Mesenchymal stem cell (in vitro differentiated cells and primary cell): ENCODE measurements around the gene PDE1A.

Experiments used
- DNase-seq: peaks from one replicate; pipeline ENCODE4 v3.0.0-alpha.2; 2013
- H2AFZ ChIP-seq: one replicate; pipeline ENCODE4 v1.6.1; 2013; ENCODE audit warnings: low read depth, mild to moderate bottlenecking, control low read depth, inconsistent platforms, low read length, moderate library complexity
- H2AK5ac ChIP-seq: 2 replicates; pipeline ENCODE4 v1.6.1; 2013; ENCODE audit warnings: low read length, moderate library complexity, mild to moderate bottlenecking, inconsistent platforms; ENCODE audit not compliant: severe bottlenecking
- H2BK120ac ChIP-seq: one replicate; pipeline ENCODE4 v1.6.1; 2013; ENCODE audit warnings: low read depth, mild to moderate bottlenecking, inconsistent platforms, low read length, moderate library complexity
- H2BK12ac ChIP-seq, 2 experiments: one replicate each; pipeline ENCODE4 v1.6.1; 2013; ENCODE audit warnings: inconsistent platforms in 2 of 2, low read length in 2 of 2, mild to moderate bottlenecking in 2 of 2, moderate library complexity in 2 of 2, control low read depth in 1 of 2
- H2BK15ac ChIP-seq: one replicate; pipeline ENCODE4 v1.6.1; 2013; ENCODE audit warnings: mild to moderate bottlenecking, low read depth, inconsistent platforms; ENCODE audit not compliant: poor library complexity, severe bottlenecking
- H2BK5ac ChIP-seq: 2 replicates; pipeline ENCODE4 v1.6.1; 2013; ENCODE audit warnings: low read depth, mild to moderate bottlenecking, low read length, control low read depth, inconsistent platforms; ENCODE audit not compliant: poor library complexity, severe bottlenecking
- H3K14ac ChIP-seq, 2 experiments: one replicate each; pipeline ENCODE4 v1.6.1; 2013; ENCODE audit warnings: inconsistent platforms in 2 of 2, low read length in 2 of 2, control low read depth in 1 of 2, mild to moderate bottlenecking in 1 of 2, moderate library complexity in 1 of 2
- H3K18ac ChIP-seq, 2 experiments: one replicate each; pipeline ENCODE4 v1.6.1; 2013; ENCODE audit warnings: inconsistent platforms in 2 of 2, low read length in 2 of 2, control low read depth in 1 of 2, low read depth in 1 of 2, mild to moderate bottlenecking in 1 of 2
- H3K23ac ChIP-seq, 2 experiments: one replicate each; pipeline ENCODE4 v1.6.1; 2013; ENCODE audit warnings: inconsistent platforms in 2 of 2, low read length in 2 of 2, mild to moderate bottlenecking in 2 of 2, moderate library complexity in 2 of 2, control low read depth in 1 of 2
- H3K27ac ChIP-seq: 2 replicates; pipeline ENCODE4 v1.5.1; 2013; ENCODE audit warnings: mild to moderate bottlenecking, moderate library complexity, low read length, control low read depth, inconsistent platforms; ENCODE audit not compliant: poor library complexity, severe bottlenecking
- H3K27me3 ChIP-seq, 2 experiments: 2 replicates each; pipeline versions ENCODE4 v1.6.1 to v1.7.0; 2013; ENCODE audit warnings: low read length in 2 of 2, mild to moderate bottlenecking in 2 of 2, moderate library complexity in 2 of 2, control low read depth in 1 of 2, inconsistent platforms in 1 of 2; ENCODE audit not compliant: control insufficient read depth in 1 of 2, insufficient read depth in 1 of 2
- H3K36me3 ChIP-seq, 2 experiments: 2 replicates each; pipeline versions ENCODE4 v1.6.1 to v1.7.0; 2013; ENCODE audit warnings: low read length in 2 of 2, control low read depth in 1 of 2, inconsistent platforms in 1 of 2, low read depth in 1 of 2, mild to moderate bottlenecking in 1 of 2; ENCODE audit not compliant: insufficient read depth in 2 of 2, control insufficient read depth in 1 of 2
- H3K4ac ChIP-seq, 2 experiments: one replicate each; pipeline ENCODE4 v1.6.1; 2013; ENCODE audit warnings: inconsistent platforms in 2 of 2, low read length in 2 of 2, mild to moderate bottlenecking in 2 of 2, moderate library complexity in 2 of 2, control low read depth in 1 of 2, low read depth in 1 of 2
- H3K4me1 ChIP-seq: 2 replicates; pipeline ENCODE4 v1.6.1; 2013; ENCODE audit warnings: low read depth, low read length, control low read depth; ENCODE audit not compliant: control insufficient read depth, insufficient read depth
- H3K4me2 ChIP-seq: 2 replicates; pipeline ENCODE4 v1.6.1; 2013; ENCODE audit warnings: low read length, mild to moderate bottlenecking, inconsistent platforms; ENCODE audit not compliant: poor library complexity, severe bottlenecking
- H3K4me3 ChIP-seq, 2 experiments: 2 replicates each; pipeline versions ENCODE4 v1.5.1 to v1.7.0; 2013; ENCODE audit warnings: low read length in 2 of 2, mild to moderate bottlenecking in 2 of 2, control low read depth in 1 of 2, low read depth in 1 of 2; ENCODE audit not compliant: insufficient read depth in 1 of 2
- H3K79me1 ChIP-seq: replicated peaks from 2 replicates; pipeline ENCODE4 v1.6.1; 2013; ENCODE audit warnings: mild to moderate bottlenecking, control low read depth, low read length, inconsistent platforms; ENCODE audit not compliant: poor library complexity, severe bottlenecking
- H3K9ac ChIP-seq: 2 replicates; pipeline ENCODE4 v1.7.0; 2013; ENCODE audit warnings: mild to moderate bottlenecking, low read length, moderate library complexity
- H3K9me3 ChIP-seq: 2 replicates; pipeline ENCODE4 v1.7.0; 2013; ENCODE audit warnings: mild to moderate bottlenecking, low read length; ENCODE audit not compliant: control insufficient read depth
- H4K8ac ChIP-seq: one replicate; pipeline ENCODE4 v1.6.1; 2013; ENCODE audit warnings: inconsistent platforms, mild to moderate bottlenecking, low read length, moderate library complexity
- H4K91ac ChIP-seq: one replicate; pipeline ENCODE4 v1.6.1; 2013; ENCODE audit warnings: mild to moderate bottlenecking, low read length, inconsistent platforms
- WGBS: methylation state at CpG from one replicate; pipeline ENCODE4 v1.1.7; 2013; ENCODE audit warnings: mixed read lengths; 5-methylcytosine and 5-hydroxymethylcytosine counted together

Gene PDE1A

GRCh38 chr2:182240862-182241371 lies 185.9 kb downstream of the PDE1A start:
- Histone ChIP-seq H3K4me2 (no peak overlapping the region), H3K23ac (no peak overlapping the region), H2BK120ac (no peak overlapping the region), H3K4ac (peak overlapping the region in 1 of 2 experiments; percentile 41), H3K27me3 (no peaks in the 10 kb centered on the region), H2AFZ (no peak overlapping the region), H2BK15ac (no peak overlapping the region), H3K9ac (no peak overlapping the region), H2BK5ac (no peak overlapping the region), H3K18ac (peak overlapping the region in 1 of 2 experiments; percentile 40), H2AK5ac (no peak overlapping the region), H3K14ac (no peak overlapping the region), H3K36me3 (peaks cover 0 to 7% of the 10 kb centered on the region in 2 experiments), H4K91ac (no peak overlapping the region), H3K4me1 (no peaks in the 10 kb centered on the region), H3K79me1 (no peaks in the 10 kb centered on the region), H3K4me3 (no peak overlapping the region), H3K9me3 (no peaks in the 10 kb centered on the region), H2BK12ac (no peak overlapping the region), H3K27ac (no peak overlapping the region), H4K8ac (no peak overlapping the region)
- DNase-seq = peak; percentile 42
- WGBS = 48% methylated on average over 5 of the region's 5 CpGs

- H3K18ac ChIP-seq = no peak overlapping the region
- H3K23ac ChIP-seq = no peak overlapping the region
- H3K79me1 ChIP-seq = no peaks in the 10 kb centered on the region
- no peak overlapping the region for H2BK5ac ChIP-seq
- DNase-seq = no peak
- no peak overlapping the region for H2BK12ac ChIP-seq
- peaks cover 0 to 2% of the 10 kb centered on the region in 2 experiments for H3K36me3 ChIP-seq
- no peak overlapping the region for H3K4me3 ChIP-seq
- H2BK120ac ChIP-seq = no peak overlapping the region
- H3K9me3 ChIP-seq = no peaks in the 10 kb centered on the region
- no peak overlapping the region for H2AK5ac ChIP-seq
- no peak overlapping the region for H3K4me2 ChIP-seq
- no peak overlapping the region for H3K4ac ChIP-seq
- no peak overlapping the region for H3K27ac ChIP-seq
- no peaks in the 10 kb centered on the region for H3K4me1 ChIP-seq
- H4K91ac ChIP-seq = no peak overlapping the region
- H3K14ac ChIP-seq = no peak overlapping the region
- no peaks in the 10 kb centered on the region for H3K27me3 ChIP-seq
- H2BK15ac ChIP-seq = no peak overlapping the region
- H2AFZ ChIP-seq = no peak overlapping the region
- no peak overlapping the region for H3K9ac ChIP-seq
- no peak overlapping the region for H4K8ac ChIP-seq
These were observed 196.3 kb downstream of the PDE1A start for GRCh38 chr2:182230561-182230960.

- no peak overlapping the region for H2BK120ac ChIP-seq
- peaks cover 0 to 8% of the 10 kb centered on the region in 2 experiments for H3K36me3 ChIP-seq
- H3K23ac ChIP-seq = no peak overlapping the region
- no peak overlapping the region for H3K18ac ChIP-seq
- H3K4me2 ChIP-seq = peak overlapping the region; percentile 3
- H3K9ac ChIP-seq = peak overlapping the region; percentile 79
- no peak overlapping the region for H2AK5ac ChIP-seq
- no peak overlapping the region for H2BK15ac ChIP-seq
- H4K91ac ChIP-seq = no peak overlapping the region
- no peak overlapping the region for H3K14ac ChIP-seq
- peak overlapping the region; percentile 23 for H3K27ac ChIP-seq
- H2BK5ac ChIP-seq = no peak overlapping the region
- H3K27me3 ChIP-seq = no peaks in the 10 kb centered on the region
- no peaks in the 10 kb centered on the region for H3K9me3 ChIP-seq
- no peak overlapping the region for H2BK12ac ChIP-seq
- WGBS = no CpG with 5 or more reads among the region's 2 CpGs
- no peak for DNase-seq
- peak overlapping the region in 1 of 2 experiments; percentile 60 for H3K4me3 ChIP-seq
- H4K8ac ChIP-seq = no peak overlapping the region
- H3K4me1 ChIP-seq = no peaks in the 10 kb centered on the region
- no peak overlapping the region for H2AFZ ChIP-seq
- no peak overlapping the region for H3K4ac ChIP-seq
- H3K79me1 ChIP-seq = no peaks in the 10 kb centered on the region
These were observed 197.5 kb downstream of the PDE1A start for GRCh38 chr2:182229297-182229696.

- Histone ChIP-seq H3K14ac (no peak overlapping the region), H3K79me1 (no peaks in the 10 kb centered on the region), H2AFZ (no peak overlapping the region), H3K4me1 (no peaks in the 10 kb centered on the region), H3K27ac (no peak overlapping the region), H2BK12ac (no peak overlapping the region), H3K4me3 (peak overlapping the region in 1 of 2 experiments; percentile 60), H3K23ac (no peak overlapping the region), H3K9me3 (no peaks in the 10 kb centered on the region), H3K18ac (no peak overlapping the region), H2BK5ac (no peak overlapping the region), H4K91ac (no peak overlapping the region), H2BK120ac (no peak overlapping the region), H4K8ac (no peak overlapping the region), H3K36me3 (peaks cover 0 to 8% of the 10 kb centered on the region in 2 experiments), H2BK15ac (no peak overlapping the region), H3K4me2 (no peak overlapping the region), H3K27me3 (no peaks in the 10 kb centered on the region), H2AK5ac (no peak overlapping the region), H3K4ac (no peak overlapping the region), H3K9ac (peak overlapping the region; percentile 79)
- 100% methylated on average over 1 of the region's 2 CpGs for WGBS
- no peak for DNase-seq
These were observed 198.1 kb downstream of the PDE1A start for GRCh38 chr2:182228741-182229140.
